Measurements from ENCODE around the gene DNASE2.

DNASE2 gene

GRCh38 chr19:12834566-12834943, 46.7 kb downstream of the DNASE2 start, which contains the start of gene RTBDN:
Gene RTBDN (minus strand): TSS chr19:12834579. CDS start chr19:12829979, 4,600 bp downstream.
- no peak for DNase-seq (ENCODE audit: low read depth)

GRCh38 chr19:12833738-12834565, 47.3 kb downstream of the DNASE2 start:
- DNase-seq (ENCODE audit: low read depth): no peak

DNA sequence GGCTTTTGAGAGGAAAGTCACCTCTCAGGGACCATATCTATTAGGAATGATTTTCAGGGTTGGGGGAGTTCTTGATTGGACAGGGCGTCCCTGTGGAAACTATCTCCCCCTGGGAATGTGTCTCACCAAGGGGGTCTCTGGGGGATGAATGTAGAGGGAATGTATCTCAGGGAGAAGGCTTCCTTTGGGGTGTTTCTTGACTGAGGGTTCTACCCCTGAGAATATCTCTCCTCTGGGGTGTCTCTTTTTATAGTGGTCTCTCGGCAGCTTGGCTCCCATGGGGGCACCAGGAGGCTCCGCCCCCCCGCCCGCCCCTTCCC, 47.9 kb downstream of the DNASE2 start:
- DNase-seq (ENCODE audit: low read depth): no peak

GRCh38 chr19:12828494-12828893, 52.8 kb downstream of the DNASE2 start:
- no peak for DNase-seq (ENCODE audit: low read depth)

GRCh38 chr19:12825254-12826131, 55.8 kb downstream of the DNASE2 start:
- DNase-seq (ENCODE audit: low read depth): no peak
